Fibroblast of the aortic adventitia (primary cell): Measurements from ENCODE around the gene MMP7. TPM values are rescaled to one million over a fixed set of nuclear protein-coding genes. Genes with fewer than 3 reads are reported as not detected.
A peak's percentile ranks its signal among the peaks of the same experiment; 100 is the strongest.

Experiments used
- DNase-seq: peaks from one replicate; pipeline ENCODE4 v3.0.0-alpha.2; 2010; ENCODE audit warnings: low read depth
- H3K4me3 ChIP-seq: 2 replicates; pipeline ENCODE4 v1.5.1; 2011; ENCODE audit warnings: low read depth, mild to moderate bottlenecking, control low read depth, low read length, moderate library complexity
- total RNA-seq: library from RNA; depleted of rRNA; stranded (reverse); fragments of >200 nt; gene quantifications from 2 replicates; pipeline ENCODE4 v1.2.3, GENCODE V29; 2012; ENCODE audit warnings: low replicate concordance
- TF ChIP-seq, protein P1 (sequence below): IDR thresholded peaks from 2 replicates; pipeline ENCODE4 v1.5.1; 2011; ENCODE audit warnings: mild to moderate bottlenecking, low read length, control low read depth, inconsistent platforms; ENCODE audit not compliant: insufficient read depth

The MMP7 gene
- total RNA-seq, 1 donor, result not detected

DNA sequence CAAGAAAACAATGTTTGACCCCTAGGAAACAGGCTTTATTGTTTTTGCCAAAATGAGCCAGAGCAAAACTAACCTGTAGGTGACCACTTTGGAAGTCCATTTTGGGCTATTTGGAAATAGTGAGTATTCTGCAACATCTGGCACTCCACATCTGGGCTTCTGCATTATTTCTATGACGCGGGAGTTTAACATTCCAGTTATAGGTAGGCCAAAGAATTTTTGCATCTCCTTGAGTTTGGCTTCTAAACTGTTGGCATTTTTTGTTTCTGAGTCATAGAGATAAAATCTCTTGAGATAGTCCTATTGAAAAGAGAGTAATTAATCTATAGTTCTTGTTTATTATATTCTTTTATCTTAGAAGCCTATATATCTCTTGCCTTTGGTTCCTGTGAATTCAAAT lies 2.9 kb downstream of the MMP7 start:
- TF ChIP-seq, protein P1, sequence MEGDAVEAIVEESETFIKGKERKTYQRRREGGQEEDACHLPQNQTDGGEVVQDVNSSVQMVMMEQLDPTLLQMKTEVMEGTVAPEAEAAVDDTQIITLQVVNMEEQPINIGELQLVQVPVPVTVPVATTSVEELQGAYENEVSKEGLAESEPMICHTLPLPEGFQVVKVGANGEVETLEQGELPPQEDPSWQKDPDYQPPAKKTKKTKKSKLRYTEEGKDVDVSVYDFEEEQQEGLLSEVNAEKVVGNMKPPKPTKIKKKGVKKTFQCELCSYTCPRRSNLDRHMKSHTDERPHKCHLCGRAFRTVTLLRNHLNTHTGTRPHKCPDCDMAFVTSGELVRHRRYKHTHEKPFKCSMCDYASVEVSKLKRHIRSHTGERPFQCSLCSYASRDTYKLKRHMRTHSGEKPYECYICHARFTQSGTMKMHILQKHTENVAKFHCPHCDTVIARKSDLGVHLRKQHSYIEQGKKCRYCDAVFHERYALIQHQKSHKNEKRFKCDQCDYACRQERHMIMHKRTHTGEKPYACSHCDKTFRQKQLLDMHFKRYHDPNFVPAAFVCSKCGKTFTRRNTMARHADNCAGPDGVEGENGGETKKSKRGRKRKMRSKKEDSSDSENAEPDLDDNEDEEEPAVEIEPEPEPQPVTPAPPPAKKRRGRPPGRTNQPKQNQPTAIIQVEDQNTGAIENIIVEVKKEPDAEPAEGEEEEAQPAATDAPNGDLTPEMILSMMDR, result no peak

DNA sequence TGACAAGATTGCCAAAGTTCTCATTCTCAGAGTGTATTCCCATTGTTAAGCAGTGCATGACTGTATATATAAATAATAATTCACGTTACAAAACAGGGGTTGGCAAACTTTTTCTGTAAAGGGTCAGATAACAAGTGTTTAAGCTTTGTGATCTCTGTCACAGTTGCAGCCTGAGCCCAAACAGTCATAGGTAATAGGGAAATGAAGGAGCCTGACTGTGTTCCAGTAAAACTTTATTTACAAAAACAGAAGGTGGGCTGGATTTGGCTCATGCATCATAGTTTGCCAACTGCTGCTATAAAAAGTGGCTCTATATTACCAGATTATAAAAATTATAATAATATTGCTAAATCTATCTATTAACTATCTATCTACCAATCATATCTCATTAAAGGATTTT lies 3.5 kb downstream of the MMP7 start:
- TF ChIP-seq, protein P1, result no peak
- H3K4me3 ChIP-seq, result no peak overlapping the region
- no peak for DNase-seq

More for the DNA sequence above, 2.9 kb downstream of the MMP7 start:
- DNase-seq, result peak; percentile 72
- H3K4me3 ChIP-seq, result no peak overlapping the region

DNA sequence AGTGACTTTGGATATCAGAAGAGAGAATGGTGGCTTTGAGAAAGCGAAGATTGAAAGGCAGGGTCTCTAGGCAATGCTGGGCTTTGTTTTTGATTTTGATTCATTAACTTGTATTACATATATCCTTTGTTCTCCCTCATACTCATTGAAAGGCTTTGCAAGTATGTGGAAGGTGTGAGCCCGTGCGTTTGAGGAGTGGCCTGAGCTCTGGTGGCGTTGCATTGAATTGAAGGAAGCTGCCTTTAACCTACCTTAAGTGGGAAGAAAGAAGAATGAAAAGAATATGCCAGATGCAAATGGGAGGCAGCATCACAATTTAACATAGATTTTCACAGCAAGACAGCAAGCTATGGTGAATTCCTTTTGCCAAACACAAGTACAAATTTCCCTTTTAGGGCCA lies 6.7 kb downstream of the MMP7 start:
- no peak for DNase-seq
- TF ChIP-seq, protein P1, result no peak
- no peak overlapping the region for H3K4me3 ChIP-seq

DNA sequence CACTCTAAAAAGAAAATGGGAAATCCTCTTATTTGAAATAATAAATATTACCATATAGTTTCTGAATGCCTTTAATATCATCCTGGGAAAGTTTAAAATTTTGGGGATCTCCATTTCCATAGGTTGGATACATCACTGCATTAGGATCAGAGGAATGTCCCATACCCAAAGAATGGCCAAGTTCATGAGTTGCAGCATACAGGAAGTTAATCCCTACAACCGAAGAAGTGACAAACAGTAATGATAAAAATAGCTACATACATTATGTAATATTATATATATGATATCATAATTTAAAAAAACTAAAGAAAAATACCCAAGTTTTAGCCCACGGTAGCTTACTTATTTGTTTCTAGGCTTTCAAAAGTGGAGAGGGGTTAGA lies 7.4 kb downstream of the MMP7 start:
- DNase-seq, result no peak
- TF ChIP-seq, protein P1, result no peak
- H3K4me3 ChIP-seq, result no peak overlapping the region

DNA sequence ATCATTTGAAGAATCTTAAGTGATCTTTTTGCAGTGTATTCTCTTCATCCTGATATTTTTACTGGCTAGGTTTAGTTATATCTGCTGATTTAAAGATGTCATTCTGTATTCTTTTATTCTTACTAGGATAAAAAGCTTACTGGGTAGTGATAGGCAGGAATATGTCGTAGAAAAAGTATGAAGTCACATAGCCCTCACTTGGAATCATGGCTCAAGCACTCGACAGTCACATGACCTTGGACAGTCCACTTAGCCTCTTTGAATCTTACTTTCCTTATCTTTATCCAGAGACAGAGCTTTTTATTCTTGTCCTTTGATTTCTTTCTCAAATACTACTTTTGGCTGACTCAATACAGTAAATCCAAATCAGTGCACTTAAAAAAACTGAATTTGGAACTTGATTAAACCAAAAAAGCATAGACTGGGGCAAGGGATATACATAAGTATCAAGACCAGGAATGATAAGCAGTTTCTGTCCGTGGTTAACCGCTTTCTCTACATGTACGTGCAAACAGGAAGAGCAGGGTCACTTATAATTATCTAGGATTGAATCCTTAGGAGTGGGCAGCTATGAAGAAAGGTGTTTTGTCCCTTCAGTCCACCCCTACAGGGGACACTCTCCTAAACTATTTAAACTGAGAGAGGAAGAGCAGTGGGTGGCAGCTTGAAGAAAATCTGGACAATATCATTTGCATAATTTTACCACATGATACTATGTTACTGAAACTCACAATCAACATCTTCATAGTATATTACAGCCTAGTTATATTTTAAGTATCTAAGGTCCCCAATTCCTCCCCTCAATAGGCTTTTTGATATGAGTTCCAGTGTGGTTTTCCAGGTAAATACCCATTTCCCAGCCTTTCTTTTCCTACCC lies 8.0 kb downstream of the MMP7 start:
- DNase-seq, result no peak
- TF ChIP-seq, protein P1, result no peak
- H3K4me3 ChIP-seq, result no peak overlapping the region

DNA sequence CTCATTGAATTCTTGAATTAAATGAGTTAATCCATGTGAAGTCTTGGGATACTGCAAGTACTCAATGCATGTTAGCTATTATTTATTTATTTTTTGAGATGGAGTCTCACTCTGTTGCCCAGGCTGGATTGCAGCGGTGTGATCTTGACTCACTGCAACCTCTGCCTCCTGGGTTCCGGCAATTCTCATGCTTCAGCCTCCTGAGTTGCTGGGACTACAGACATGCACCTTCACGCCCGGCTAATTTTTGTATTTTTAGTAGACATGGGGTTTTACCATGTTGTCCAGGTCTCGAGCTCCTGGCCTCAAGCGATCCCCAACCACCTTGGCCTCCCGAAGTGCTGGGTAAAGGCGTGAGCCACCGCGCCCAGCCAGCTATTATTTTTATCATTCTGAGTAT lies 9.4 kb downstream of the MMP7 start:
- no peak overlapping the region for H3K4me3 ChIP-seq
- TF ChIP-seq, protein P1, result no peak
- no peak for DNase-seq

DNA sequence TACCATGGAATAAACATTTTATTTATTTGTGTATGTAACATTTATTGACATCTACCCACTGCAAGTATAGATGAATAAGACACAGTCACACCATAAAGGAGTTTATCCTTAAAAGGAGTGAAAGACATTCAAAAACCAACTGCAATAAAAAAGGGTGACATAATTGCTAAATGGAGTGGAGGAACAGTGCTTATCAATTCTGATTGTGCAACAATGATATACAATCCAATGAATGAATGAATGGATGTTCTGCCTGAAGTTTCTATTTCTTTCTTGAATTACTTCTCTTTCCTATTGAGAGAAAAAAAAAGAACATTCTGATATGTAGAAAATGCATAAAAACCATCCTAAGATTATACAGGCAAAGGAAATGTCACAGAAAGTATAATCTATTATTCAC lies 10.0 kb downstream of the MMP7 start:
- TF ChIP-seq, protein P1, result no peak
- no peak overlapping the region for H3K4me3 ChIP-seq
- DNase-seq, result no peak
